GM21515 (cell line): Measurements from ENCODE around the gene ZIC3.

Experiments used
- ATAC-seq: cut with Tn5 transposase; IDR thresholded peaks from one replicate; pipeline ENCODE4 v1.9.1; 2021; ENCODE audit not compliant: unreplicated experiment

The ZIC3 gene

DNA sequence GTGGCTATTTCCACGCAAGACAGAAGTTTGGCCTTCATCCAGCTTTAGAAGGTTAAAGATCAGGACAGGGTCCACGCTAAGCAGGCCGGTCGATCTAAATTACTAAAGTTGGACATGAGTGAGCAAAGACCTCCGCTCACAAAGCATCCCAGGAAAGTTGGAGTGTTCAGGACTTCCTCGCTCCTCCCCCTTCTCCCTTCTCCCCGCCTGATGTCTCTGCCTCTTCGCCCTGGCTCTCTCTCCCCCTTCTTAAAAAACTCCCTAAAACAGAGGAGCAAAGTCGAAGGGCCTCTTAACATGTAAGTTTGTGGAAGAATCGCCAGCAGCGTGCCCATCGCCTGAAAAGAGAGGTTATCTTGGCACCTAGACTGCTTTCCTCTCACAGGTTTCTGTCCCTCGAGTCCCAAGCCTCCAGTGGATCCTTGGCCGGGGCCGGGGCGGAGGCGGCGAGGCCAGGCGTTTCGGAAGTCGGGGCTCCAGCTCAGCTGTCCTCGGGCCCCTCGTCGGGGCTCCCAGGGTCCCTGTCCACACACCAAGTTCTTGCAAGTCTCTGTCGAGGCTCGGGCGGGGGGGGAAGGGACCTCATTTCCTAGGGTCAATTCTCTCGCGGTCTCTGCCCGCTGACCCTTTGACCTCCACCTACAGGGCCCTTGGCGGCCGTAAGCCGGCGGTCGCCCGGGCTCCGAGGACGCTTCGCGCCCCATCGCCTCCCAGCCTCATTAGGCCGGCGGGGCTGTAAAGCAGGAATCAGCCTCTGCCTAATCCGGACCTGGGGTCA lies 7.6 kb downstream of the ZIC3 start:
- ATAC-seq: no peak

DNA sequence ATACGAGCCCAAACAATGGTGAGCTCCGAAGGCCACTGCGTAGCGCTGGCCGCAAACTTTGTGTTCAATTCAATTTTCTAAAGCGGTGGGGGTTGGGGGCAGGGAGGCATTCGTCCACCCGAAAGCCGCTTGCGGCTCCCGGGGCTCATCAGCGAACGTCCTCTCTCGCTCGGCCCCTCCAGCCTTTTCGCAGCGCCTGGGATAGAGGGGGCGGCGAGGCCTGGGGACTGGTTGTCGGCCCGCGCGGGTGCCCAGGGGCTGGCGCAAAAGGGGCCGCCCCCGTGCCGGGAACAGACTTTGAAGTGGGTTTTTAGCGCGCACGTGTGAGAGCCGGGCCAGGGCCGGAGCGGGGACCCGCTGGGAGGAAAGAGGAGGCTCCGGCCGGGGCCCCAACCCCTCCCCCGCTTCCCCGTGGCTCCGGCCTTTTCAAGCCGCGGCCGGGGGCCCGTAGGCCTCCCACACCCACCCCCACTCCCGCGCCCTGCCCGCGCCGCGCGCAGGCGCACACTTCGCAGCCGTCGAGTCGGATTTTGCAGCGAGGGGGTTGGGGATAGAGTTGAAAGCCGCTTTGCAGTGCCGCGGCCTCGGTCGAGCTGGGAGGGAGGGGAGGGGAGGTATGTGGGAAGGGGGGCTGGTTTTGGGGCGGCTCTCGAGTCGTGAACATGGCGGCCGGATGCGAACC lies 8.3 kb downstream of the ZIC3 start:
- no peak for ATAC-seq

DNA sequence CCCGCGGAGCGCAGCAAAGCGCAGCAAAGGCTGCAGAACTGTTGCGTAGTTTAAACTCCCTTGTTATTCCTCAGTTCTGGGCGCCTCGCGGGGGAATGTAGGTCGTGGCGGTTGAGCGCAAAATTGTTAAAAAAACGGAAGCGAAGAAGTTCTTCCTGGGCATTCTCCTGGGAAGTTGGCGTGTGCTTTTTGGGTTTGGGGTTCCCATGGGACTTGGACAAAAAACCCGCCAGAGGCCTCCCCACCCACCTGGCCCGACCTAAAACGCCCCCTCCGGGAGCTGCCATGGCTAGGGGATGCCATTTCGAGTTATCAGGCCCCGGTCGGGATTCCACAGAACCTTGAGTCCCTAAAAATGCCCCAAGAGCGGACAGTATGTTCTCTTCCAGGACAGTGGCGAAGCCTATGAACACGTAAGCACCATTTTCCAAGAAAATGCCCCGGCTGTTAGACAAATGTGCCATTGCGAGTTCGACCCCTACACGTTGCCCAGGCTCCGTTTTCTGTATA lies 8.9 kb downstream of the ZIC3 start:
- ATAC-seq: no peak

DNA sequence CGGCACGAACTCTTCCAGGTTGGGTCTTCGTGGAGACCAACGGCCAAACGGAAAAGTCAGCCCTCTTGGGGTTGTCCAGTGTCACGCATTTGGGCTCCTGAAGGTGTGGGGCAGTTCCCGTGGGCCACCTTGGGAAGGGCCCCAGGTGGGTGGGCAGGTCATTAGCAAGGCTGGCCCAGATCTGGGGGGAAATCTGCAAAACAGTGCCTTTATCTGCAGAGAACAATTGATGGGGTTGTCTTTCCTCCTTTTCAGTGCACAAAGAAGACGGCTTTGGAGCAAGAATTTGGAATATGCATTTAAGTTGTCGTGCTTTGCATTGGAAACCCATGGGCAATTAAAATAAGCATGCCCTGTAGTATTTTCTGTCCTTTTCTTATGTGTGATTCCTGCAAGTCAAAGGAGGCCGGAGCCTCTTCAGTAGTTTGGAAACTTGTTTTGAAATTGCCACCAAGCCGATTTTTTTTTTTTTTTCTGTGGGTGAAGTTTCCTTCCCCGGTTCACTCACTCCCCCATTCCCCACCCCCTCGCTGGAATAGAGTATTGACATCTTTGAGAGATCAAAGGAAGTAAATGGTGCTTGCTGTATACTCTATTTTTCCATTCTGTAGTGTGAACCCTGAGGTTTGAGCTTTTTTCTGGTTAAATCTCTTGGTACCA lies 9.8 kb downstream of the ZIC3 start:
- ATAC-seq: no peak

DNA sequence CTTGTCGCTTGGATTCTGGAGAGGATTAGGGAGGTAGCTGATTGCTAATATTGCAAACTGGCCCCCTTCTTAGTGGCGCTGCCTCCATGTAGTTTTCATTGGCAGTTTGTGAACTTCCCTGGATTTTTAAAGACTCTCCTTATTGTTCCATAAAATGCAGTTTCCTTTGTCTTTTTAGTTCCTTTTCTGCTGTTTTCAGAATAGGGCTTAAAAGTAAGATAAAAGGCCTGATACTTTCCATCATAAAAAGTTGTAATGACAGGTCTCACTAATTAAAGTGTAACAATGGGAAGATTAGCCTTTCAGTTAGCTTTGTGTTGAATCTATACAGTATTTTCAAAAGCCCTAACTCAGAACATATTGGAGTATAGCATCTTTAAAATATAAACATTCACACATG lies 21.2 kb downstream of the ZIC3 start:
- no peak for ATAC-seq

DNA sequence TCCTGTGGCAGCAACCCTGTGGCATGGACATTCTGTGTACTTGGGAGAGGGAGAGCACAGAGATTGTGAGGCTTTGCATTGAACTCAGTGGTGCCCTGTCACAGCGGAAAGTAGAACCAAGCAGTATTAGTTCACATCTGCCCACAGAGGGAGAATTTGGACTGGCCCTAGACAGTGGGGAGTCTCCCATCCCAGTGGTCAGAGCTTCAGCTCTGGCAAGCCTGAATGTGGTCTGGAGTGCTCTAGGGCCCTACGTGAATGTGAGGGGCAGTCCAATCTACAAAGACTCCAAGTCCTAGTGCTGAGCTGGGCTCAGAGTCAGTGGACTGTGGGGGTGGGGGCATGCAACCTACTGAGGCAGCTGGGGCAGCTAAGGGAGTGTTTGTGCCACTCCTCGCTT lies 34.8 kb downstream of the ZIC3 start:
- no peak for ATAC-seq
